Measurements from ENCODE around the gene PLK3.
"Not testable (repeated sequence)": the region's sequence is repeated elsewhere in the genome, so short reads cannot be mapped to it uniquely, and the experiment has no call there.

The PLK3 gene

DNA sequence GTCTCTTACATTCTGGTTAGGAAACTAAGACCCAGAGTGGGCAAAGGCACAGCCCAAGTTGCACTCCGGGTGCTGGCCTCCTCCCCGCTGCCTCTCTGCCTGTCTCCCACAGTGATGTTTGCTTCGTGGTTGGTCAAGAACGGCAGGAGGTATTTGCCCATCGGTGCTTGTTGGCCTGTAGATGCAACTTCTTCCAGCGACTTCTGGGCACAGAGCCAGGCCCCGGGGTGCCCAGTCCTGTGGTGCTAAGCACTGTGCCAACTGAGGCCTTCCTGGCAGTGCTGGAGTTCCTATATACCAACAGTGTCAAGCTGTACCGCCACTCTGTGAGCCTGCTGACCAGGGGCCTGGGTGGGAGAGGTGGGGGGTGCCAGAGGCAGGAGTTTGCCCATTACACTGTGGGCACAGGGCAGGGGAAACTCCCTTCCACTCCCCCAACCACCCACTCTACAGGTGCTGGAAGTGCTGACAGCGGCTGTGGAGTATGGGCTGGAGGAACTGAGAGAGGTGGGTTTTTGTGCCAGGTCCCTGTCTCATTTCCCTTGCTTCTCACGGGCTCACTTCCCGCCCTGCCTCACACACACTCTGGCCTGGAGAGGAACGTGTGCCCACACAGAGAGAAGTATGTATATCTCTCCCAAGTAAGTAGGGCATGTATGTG lies 10.1 kb downstream of the PLK3 start:
- DNase-seq: no peak

DNA sequence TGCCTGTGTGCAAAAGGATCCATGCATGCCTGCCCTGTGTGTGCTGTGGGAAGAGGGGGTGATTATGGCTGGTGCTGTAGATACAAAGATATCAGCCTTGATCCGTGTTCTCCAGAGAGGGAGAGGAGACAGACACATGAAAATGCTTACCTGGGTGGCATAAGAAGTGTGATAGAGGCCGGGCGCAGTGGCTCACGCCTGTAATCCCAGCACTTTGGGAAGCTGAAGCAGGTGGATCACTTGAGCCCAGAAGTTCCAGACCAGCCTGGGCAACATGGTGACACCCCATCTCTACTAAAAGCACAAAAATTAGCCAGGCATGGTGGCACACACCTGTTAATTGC lies 10.6 kb downstream of the PLK3 start:
- DNase-seq: not testable (repeated sequence)

DNA sequence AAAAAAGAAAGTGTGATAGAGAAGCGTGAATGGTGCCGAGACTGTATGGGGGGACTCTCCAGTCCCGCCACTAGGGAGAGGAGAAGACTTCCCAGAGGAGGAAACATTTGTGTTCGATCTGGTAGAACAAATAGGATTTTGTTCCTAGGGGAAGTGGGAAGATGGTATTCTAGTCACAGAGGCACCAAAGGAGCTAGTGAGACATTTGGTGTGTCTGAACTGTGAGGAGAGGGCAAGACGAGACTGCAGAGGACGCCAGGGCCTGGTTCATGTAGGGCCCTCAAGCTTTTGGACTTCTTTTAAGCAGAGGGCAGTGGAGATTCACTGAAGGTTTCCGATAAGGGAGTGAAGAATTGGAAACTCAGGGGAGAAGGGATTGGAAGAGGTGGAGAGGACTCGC lies 11.1 kb downstream of the PLK3 start:
- DNase-seq: no peak

- DNase-seq: no peak
These were observed 12.8 kb downstream of the PLK3 start for GRCh38 chr1:44812822-44813543.

- DNase-seq: not testable (repeated sequence)
These were observed 15.7 kb downstream of the PLK3 start for GRCh38 chr1:44815926-44816325.

- DNase-seq: no peak
These were observed 17.1 kb downstream of the PLK3 start for GRCh38 chr1:44817307-44817706.

DNA sequence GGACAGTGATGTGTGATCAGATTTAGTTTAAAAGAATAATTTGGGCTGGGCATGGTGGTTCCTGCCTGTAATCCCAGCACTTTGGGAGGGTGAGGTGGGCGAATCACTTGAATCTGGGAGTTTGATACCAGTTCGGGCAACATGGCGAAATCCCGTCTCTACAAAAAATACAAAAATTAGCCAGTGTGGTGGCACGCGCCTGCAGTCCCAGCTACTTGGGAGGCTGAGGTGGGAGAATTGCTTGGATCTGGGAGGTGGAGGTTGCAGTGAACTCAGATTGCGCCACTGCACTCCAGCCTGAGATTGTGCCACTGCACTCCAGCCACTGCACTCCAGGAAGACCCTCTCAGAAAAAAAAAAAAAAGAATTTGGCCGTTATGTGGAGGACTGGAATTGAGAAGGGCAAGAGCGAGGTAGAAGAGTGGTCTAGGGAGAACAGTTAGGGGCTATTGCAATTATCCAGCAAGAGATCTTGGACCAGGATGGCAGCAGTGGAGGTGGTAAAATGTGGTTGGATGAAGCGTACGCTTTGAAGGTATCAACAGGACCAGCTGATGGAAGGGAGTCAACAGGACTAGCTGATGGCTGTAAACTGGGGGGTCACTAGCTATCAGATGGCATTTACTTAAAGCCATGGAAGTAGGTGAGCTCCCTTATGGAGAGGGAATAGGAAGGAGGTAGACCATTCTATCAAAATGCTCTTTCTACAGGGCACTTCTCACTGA lies 17.8 kb downstream of the PLK3 start:
- DNase-seq: no peak

DNA sequence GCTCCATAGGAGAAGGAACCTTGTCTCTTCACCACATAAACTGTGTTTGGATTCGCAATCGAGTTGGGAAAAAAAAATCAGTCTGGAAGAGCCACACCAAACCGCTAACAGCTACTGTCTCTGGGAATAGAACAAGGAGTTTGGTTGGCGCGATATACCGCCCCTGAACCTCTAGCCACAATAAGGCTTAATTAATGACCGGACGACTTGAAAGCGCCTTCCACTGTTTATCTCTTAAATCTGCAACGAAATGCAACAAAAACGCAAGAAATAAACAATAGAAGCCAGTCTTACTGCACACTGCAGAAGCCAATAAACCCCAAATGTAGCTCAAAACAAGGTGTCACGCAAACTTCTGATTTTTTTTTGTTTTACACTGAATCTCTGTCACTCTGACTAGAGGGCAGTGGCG lies 19.0 kb downstream of the PLK3 start:
- no peak for DNase-seq

GRCh38 chr1:44819608-44820327 lies 19.6 kb downstream of the PLK3 start:
- peak; percentile 99 for DNase-seq

DNA sequence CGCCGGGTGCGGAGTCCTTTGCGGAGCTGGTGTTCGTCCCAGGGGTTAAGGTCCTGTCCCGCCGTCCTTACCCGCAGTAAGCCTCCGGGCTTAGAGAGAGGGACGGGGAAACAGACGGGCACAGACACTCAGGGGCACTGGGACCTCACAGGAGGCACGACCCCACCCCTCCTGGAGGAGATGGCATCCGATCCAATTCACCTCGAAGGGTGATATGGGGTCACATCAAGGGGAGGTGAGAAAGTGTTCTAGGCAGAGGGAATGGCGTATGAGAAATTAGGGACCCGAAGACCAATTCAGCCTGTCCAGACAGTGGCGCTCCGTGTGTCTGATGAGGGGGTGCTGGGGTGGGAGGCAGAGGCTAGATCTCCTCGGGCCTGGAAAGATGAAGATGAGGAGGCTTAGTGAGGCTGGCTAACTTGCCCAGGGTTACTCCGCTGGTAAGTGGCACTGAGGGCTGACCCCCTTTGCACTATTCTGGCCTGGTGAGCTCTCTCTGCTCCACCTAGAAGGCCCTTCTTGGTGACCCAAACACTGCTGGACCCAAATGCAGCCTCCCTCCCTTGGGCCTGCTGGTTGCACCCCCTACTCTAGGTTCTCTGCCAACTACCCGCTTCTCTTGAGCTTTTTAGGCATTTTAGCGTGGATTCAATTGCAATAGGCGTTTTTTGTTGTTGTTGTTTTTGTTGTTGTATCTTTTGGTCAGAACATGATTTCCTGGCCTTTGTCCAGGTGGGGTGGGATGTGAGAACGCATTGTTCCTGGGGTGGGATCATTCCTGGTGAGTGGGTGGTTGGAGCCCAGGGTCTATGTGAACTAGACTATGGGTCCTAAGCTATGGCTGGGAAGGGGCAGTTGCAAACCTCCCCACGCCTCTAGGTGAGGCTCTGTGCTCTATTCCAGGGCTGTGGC lies 20.4 kb downstream of the PLK3 start:
- no peak for DNase-seq

GRCh38 chr1:44821240-44821715 lies 21.1 kb downstream of the PLK3 start:
- DNase-seq: no peak

- DNase-seq: no peak
These were observed 22.0 kb downstream of the PLK3 start for GRCh38 chr1:44822131-44822701.

DNA sequence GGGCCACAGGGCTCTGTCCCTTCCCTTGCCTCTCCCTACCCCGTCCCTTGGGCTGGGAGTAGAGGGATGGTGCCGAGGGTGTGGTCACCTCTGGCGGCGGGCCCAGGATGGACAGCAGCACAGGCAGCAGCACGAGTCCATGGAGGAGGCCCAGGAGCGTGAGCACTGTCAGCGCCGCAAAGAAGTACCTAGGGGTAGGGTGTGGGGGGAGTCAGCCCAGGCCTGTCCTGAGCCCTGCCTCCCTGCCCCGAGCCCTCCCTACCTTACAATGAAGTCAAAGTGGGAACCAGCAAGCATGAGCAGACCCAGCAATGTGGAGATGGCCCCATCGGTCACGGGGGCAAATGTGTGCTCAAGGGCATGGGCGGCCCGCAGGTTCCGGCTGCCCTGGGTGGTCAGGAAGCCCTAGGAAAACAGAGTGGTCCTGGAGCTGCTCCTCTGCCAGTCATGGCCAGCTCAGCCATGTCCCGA lies 22.8 kb downstream of the PLK3 start:
- no peak for DNase-seq

- not testable (repeated sequence) for DNase-seq
These were observed 24.2 kb downstream of the PLK3 start for GRCh38 chr1:44824392-44824791.

DNA sequence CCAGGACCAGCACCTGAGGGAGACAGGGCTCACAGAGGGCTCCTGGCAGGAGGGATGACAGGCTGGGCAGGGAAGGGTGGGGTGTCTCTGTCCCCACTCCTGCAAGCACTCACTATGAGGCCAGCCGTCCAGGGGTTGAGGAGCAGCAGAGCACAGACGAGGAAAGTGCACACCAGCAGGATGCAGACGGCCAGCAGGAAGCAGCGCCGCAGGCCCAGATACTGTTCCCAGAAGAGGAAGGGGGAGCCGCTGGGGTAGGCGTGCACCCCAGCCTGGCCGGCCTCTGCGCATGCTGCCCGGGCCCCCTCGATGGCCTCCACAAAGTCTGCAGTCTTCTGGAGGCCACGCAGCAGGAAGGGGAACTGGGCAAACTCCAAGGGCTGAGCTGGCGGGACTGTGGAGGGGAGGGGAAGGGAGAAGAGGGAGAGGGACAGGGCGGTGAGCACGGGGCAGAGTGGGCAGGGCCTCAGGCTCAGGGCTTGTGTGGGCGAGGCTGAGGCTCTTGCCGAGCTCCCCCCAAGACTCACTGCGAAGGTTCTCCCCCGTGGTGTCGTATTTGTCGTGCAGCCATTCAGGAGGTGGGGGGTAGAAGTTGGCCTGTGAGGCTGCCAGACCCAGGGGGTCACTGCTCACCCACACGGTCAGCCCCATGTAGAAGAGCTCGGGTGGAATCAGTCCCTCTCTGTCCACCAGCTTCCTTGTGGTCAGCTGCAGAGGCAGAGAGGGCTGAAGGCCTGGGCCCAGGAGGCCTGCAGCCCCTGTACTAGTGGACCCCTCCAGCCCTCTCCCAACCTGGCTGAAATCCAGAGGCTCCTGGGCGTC lies 26.4 kb downstream of the PLK3 start:
- no peak for DNase-seq

GRCh38 chr1:44827197-44828002 lies 27.2 kb downstream of the PLK3 start:
- no peak for DNase-seq

- DNase-seq: no peak
These were observed 27.9 kb downstream of the PLK3 start for GRCh38 chr1:44828003-44828651.

- no peak for DNase-seq
These were observed 28.8 kb downstream of the PLK3 start for GRCh38 chr1:44828841-44829440.

Measured in NCI-H82 (cell line).